Brain microvascular endothelial cell (primary cell): ENCODE results near the gene TMC1.
"Not testable (repeated sequence)": the region's sequence is repeated elsewhere in the genome, so short reads cannot be mapped to it uniquely, and the experiment has no call there.

ENCODE experiments used
- DNase-seq: peaks from one replicate; pipeline ENCODE4 v3.0.0-alpha.2; 2020
- H3K27ac ChIP-seq: fragments of 250-450 bp; sonication (Bioruptor Pico); 2 replicates; pipeline ENCODE4 v1.5.1; 2020; ENCODE audit warnings: mild to moderate bottlenecking, moderate library complexity
- H3K27me3 ChIP-seq: fragments of 250-450 bp; sonication (Bioruptor Pico); replicated peaks from 2 replicates; pipeline ENCODE4 v1.5.1; 2020; ENCODE audit warnings: mild to moderate bottlenecking
- H3K36me3 ChIP-seq: fragments of 250-450 bp; sonication (Bioruptor Pico); replicated peaks from 2 replicates; pipeline ENCODE4 v1.5.1; 2020; ENCODE audit warnings: mild to moderate bottlenecking
- H3K4me3 ChIP-seq: 2 replicates; pipeline ENCODE4 v1.5.1; 2011; ENCODE audit warnings: low read depth, mild to moderate bottlenecking, control low read depth, low read length, moderate library complexity
- in situ Hi-C: cut with HindIII; loops from 2 replicates; pipeline ENCODE4 v1.10.0; 2017; ENCODE audit warnings: low sequenced_read_pairs, low pct_ligation_motif_present
- TF ChIP-seq, protein P1 (sequence below): IDR thresholded peaks from 2 replicates; pipeline ENCODE4 v1.5.1; 2011; ENCODE audit warnings: low read depth, mild to moderate bottlenecking, moderate library complexity, low read length, control low read depth, inconsistent platforms; ENCODE audit errors: missing control alignments

Gene TMC1

DNA sequence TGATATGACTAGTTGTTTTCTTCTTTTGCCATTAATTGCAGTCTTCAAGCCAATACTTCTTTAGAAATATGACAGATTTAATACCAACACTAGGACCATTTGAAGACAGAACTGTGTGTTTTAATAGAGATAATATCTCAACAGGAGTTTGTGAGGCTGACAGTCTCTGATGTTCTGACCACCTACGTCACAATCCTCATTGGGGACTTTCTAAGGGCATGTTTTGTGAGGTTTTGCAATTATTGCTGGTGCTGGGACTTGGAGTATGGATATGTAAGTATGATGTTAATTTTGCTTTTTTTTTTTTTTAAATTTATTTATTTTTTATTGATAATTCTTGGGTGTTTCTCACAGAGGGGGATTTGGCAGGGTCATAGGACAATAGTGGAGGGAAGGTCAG lies 283.8 kb downstream of the TMC1 start:
- no peak overlapping the region for H3K4me3 ChIP-seq
- H3K36me3 ChIP-seq = no peaks in the 10 kb centered on the region
- H3K27me3 ChIP-seq = no peaks in the 10 kb centered on the region
- in situ Hi-C loops = no loop called here
- no peak for DNase-seq
- TF ChIP-seq, protein P1, sequence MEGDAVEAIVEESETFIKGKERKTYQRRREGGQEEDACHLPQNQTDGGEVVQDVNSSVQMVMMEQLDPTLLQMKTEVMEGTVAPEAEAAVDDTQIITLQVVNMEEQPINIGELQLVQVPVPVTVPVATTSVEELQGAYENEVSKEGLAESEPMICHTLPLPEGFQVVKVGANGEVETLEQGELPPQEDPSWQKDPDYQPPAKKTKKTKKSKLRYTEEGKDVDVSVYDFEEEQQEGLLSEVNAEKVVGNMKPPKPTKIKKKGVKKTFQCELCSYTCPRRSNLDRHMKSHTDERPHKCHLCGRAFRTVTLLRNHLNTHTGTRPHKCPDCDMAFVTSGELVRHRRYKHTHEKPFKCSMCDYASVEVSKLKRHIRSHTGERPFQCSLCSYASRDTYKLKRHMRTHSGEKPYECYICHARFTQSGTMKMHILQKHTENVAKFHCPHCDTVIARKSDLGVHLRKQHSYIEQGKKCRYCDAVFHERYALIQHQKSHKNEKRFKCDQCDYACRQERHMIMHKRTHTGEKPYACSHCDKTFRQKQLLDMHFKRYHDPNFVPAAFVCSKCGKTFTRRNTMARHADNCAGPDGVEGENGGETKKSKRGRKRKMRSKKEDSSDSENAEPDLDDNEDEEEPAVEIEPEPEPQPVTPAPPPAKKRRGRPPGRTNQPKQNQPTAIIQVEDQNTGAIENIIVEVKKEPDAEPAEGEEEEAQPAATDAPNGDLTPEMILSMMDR = no peak
- H3K27ac ChIP-seq = no peak overlapping the region

DNA sequence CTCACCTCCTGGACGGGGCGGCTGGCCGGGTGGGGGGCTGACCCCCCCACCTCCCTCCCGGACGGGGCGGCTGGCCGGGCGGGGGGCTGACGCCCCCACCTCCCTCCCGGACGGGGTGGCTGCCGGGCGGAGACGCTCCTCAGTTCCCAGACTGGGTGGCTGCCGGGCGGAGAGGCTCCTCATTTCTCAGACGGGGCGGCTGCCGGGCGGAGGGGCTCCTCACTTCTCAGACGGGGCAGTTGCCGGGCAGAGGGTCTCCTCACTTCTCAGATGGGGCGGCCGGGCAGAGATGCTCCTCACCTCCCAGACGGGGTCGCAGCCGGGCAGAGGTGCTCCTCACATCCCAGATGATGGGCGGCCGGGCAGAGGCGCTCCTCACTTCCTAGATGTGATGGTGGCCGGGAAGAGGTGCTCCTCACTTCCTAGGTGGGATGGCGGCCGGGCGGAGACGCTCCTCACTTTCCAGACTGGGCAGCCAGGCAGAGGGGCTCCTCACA lies 285.0 kb downstream of the TMC1 start:
- DNase-seq, H3K36me3 ChIP-seq, H3K27ac ChIP-seq, in situ Hi-C loops, H3K4me3 ChIP-seq, H3K27me3 ChIP-seq: not testable (repeated sequence)

GRCh38 chr9:72807765-72808445 lies 286.5 kb downstream of the TMC1 start:
- TF ChIP-seq, protein P1 = peak; percentile 49
- DNase-seq = no peak

GRCh38 chr9:72808446-72808768 lies 287.0 kb downstream of the TMC1 start:
- H3K27me3 ChIP-seq = no peaks in the 10 kb centered on the region
- in situ Hi-C loops = no loop called here

More at GRCh38 chr9:72807765-72808445, 286.5 kb downstream of the TMC1 start:
- Histone ChIP-seq H3K27me3 (no peaks in the 10 kb centered on the region), H3K4me3 (no peak overlapping the region), H3K27ac (no peak overlapping the region), H3K36me3 (no peaks in the 10 kb centered on the region)
- in situ Hi-C loops = no loop called here

GRCh38 chr9:72809586-72809985 lies 288.2 kb downstream of the TMC1 start:
- no peak overlapping the region for H3K27ac ChIP-seq
- in situ Hi-C loops = no loop called here
- H3K36me3 ChIP-seq = no peaks in the 10 kb centered on the region
- no peak overlapping the region for H3K4me3 ChIP-seq
- TF ChIP-seq, protein P1 = no peak
- H3K27me3 ChIP-seq = no peaks in the 10 kb centered on the region
- DNase-seq = no peak

More at GRCh38 chr9:72808446-72808768, 287.0 kb downstream of the TMC1 start:
- Histone ChIP-seq H3K4me3 (no peak overlapping the region), H3K27ac (no peak overlapping the region), H3K36me3 (no peaks in the 10 kb centered on the region)
- TF ChIP-seq, protein P1 = no peak
- no peak for DNase-seq

DNA sequence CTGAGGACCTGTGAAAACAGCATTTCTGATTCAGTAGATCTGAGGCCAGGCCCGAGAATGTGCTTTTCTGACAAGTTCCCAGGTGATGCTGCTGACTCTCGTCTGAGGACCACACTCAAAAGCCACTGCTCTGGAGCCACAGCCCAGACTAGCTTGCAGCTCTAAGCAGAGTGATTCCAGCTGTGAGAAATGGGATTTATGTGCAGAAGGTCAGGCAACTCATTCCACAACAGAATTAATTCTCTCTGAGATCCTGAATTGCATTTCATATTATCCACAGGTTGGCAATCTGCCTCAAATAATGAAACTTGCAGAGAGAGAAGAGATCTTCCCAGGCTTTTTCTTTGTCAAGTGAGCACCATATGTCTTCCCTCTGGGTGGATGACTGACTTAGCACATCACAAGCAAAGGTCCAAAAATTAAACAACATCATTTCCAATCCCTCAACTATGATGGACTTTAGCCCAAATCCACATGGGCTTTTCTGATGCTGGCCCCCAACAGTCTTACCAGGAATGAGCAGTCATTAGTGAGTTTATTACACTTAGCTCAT lies 291.2 kb downstream of the TMC1 start:
- H3K27ac ChIP-seq = no peak overlapping the region
- no peaks in the 10 kb centered on the region for H3K36me3 ChIP-seq
- TF ChIP-seq, protein P1 = no peak
- in situ Hi-C loops = no loop called here
- no peak for DNase-seq
- no peaks in the 10 kb centered on the region for H3K27me3 ChIP-seq
- no peak overlapping the region for H3K4me3 ChIP-seq
